Endothelial cell (in vitro differentiated cells): ENCODE results near the gene MED12L. TPM values are rescaled to one million over a fixed set of nuclear protein-coding genes. Genes with fewer than 3 reads are reported as not detected.

Source experiments
- DNase-seq: peaks from one replicate; pipeline ENCODE4 v3.0.0; 2021; ENCODE audit warnings: low spot score
- H3K27ac Mint-ChIP-seq: one replicate; pipeline ENCODE4 v1.8.0; 2021; ENCODE audit warnings: mixed read lengths, inconsistent platforms; ENCODE audit not compliant: unreplicated experiment
- H3K27me3 Mint-ChIP-seq: one replicate; pipeline ENCODE4 v1.8.0; 2021; ENCODE audit warnings: mild to moderate bottlenecking, moderate library complexity, mixed read lengths, inconsistent platforms; ENCODE audit not compliant: unreplicated experiment
- H3K36me3 Mint-ChIP-seq: one replicate; pipeline ENCODE4 v1.8.0; 2021; ENCODE audit warnings: mild to moderate bottlenecking, low read depth, mixed read lengths, inconsistent platforms; ENCODE audit not compliant: unreplicated experiment
- H3K4me1 Mint-ChIP-seq: one replicate; pipeline ENCODE4 v1.8.0; 2021; ENCODE audit warnings: mild to moderate bottlenecking, mixed read lengths, inconsistent platforms; ENCODE audit not compliant: unreplicated experiment
- H3K4me3 Mint-ChIP-seq: one replicate; pipeline ENCODE4 v1.8.0; 2021; ENCODE audit warnings: mild to moderate bottlenecking, mixed read lengths, inconsistent platforms; ENCODE audit not compliant: unreplicated experiment
- H3K9me3 Mint-ChIP-seq: one replicate; pipeline ENCODE4 v1.8.0; 2021; ENCODE audit warnings: mixed read lengths, inconsistent platforms; ENCODE audit not compliant: unreplicated experiment
- CTCF ChIP-seq: fragments of 200-600 bp; sonication (generic); IDR thresholded peaks from one replicate; pipeline ENCODE4 v1.5.0; 2021; ENCODE audit warnings: antibody characterized with exemption; ENCODE audit not compliant: unreplicated experiment
- total RNA-seq: library from RNA; stranded (reverse); fragmentation: NEBNext Ultra II Directional; extraction: Animal tissue kit (Norgen Biotek cat#: 25700); gene quantifications from one replicate; pipeline ENCODE4 v1.2.1, GENCODE V29; 2021; ENCODE audit not compliant: unreplicated experiment

MED12L gene
- total RNA-seq, 1 donor from 2014 or later = 4.4 TPM

GRCh38 chr3:151121016-151121415 is 35.6 kb downstream of the MED12L start:
- no peaks in the 10 kb centered on the region for H3K4me1 Mint-ChIP-seq
- H3K9me3 Mint-ChIP-seq = no peaks in the 10 kb centered on the region
- H3K27me3 Mint-ChIP-seq = no peaks in the 10 kb centered on the region
- DNase-seq = no peak
- H3K4me3 Mint-ChIP-seq = no peak overlapping the region
- no peak overlapping the region for H3K27ac Mint-ChIP-seq
- TF ChIP-seq CTCF = no peak
- H3K36me3 Mint-ChIP-seq = no peaks in the 10 kb centered on the region

GRCh38 chr3:151123827-151124226 is 38.4 kb downstream of the MED12L start:
- H3K9me3 Mint-ChIP-seq = no peaks in the 10 kb centered on the region
- no peak for TF ChIP-seq CTCF
- no peaks in the 10 kb centered on the region for H3K36me3 Mint-ChIP-seq
- no peak for DNase-seq
- no peaks in the 10 kb centered on the region for H3K27me3 Mint-ChIP-seq
- no peak overlapping the region for H3K4me3 Mint-ChIP-seq
- no peaks in the 10 kb centered on the region for H3K4me1 Mint-ChIP-seq
- H3K27ac Mint-ChIP-seq = no peak overlapping the region

GRCh38 chr3:151124476-151124875 is 39.0 kb downstream of the MED12L start:
- no peak overlapping the region for H3K4me3 Mint-ChIP-seq
- no peaks in the 10 kb centered on the region for H3K4me1 Mint-ChIP-seq
- no peak for TF ChIP-seq CTCF
- DNase-seq = no peak
- H3K36me3 Mint-ChIP-seq = no peaks in the 10 kb centered on the region
- H3K27ac Mint-ChIP-seq = no peak overlapping the region
- H3K27me3 Mint-ChIP-seq = no peaks in the 10 kb centered on the region
- no peaks in the 10 kb centered on the region for H3K9me3 Mint-ChIP-seq

GRCh38 chr3:151130428-151130827 is 45.0 kb downstream of the MED12L start:
- H3K4me1 Mint-ChIP-seq = peaks cover 7% of the 10 kb centered on the region
- no peak for TF ChIP-seq CTCF
- no peaks in the 10 kb centered on the region for H3K36me3 Mint-ChIP-seq
- no peak for DNase-seq
- peaks cover 2% of the 10 kb centered on the region for H3K27me3 Mint-ChIP-seq
- no peak overlapping the region for H3K4me3 Mint-ChIP-seq
- no peaks in the 10 kb centered on the region for H3K9me3 Mint-ChIP-seq
- no peak overlapping the region for H3K27ac Mint-ChIP-seq

GRCh38 chr3:151133175-151133574 is 47.7 kb downstream of the MED12L start:
- no peak for TF ChIP-seq CTCF

More at GRCh38 chr3:151133175-151133574, 47.7 kb downstream of the MED12L start:
- H3K4me1 Mint-ChIP-seq = peaks cover 7% of the 10 kb centered on the region
- peaks cover 3% of the 10 kb centered on the region for H3K27me3 Mint-ChIP-seq
- H3K9me3 Mint-ChIP-seq = no peaks in the 10 kb centered on the region
- no peaks in the 10 kb centered on the region for H3K36me3 Mint-ChIP-seq
- no peak for DNase-seq
- no peak overlapping the region for H3K4me3 Mint-ChIP-seq
- H3K27ac Mint-ChIP-seq = no peak overlapping the region
